Measurements from ENCODE around the gene PKD1L1. TPM values are rescaled to one million over a fixed set of nuclear protein-coding genes. Genes with fewer than 3 reads are reported as not detected.

The PKD1L1 gene
- total and polyA plus RNA-seq, 12 donors, result 0.11 to 1.0 (median 0.17) TPM; not detected in 1

DNA sequence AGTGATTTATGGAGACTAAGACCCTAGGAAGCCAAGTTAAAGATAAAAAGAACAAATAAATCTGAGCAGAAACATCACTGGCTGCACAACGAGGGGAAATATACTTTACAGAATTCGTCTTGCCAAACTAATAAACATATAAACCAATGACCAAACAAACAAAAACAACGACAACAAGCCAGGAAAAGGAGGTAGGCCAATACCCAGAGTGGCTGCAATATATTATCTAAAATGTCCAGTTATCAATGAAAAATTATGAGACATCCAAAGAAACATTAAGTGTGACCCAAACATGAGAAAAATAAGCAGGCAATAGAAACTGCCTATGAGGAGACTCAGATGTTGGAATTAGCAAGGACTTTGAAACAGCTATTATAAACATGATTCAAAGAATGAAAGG is 81.0 kb downstream of the PKD1L1 start:
- no peak for TF ChIP-seq POLR2A (IDR thresholded peaks at IDR 0.05)
- TF ChIP-seq, protein P1, sequence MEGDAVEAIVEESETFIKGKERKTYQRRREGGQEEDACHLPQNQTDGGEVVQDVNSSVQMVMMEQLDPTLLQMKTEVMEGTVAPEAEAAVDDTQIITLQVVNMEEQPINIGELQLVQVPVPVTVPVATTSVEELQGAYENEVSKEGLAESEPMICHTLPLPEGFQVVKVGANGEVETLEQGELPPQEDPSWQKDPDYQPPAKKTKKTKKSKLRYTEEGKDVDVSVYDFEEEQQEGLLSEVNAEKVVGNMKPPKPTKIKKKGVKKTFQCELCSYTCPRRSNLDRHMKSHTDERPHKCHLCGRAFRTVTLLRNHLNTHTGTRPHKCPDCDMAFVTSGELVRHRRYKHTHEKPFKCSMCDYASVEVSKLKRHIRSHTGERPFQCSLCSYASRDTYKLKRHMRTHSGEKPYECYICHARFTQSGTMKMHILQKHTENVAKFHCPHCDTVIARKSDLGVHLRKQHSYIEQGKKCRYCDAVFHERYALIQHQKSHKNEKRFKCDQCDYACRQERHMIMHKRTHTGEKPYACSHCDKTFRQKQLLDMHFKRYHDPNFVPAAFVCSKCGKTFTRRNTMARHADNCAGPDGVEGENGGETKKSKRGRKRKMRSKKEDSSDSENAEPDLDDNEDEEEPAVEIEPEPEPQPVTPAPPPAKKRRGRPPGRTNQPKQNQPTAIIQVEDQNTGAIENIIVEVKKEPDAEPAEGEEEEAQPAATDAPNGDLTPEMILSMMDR (IDR thresholded peaks at IDR 0.05), result no peak
- DNase-seq, result no peak
- no peaks in the 10 kb centered on the region for H3K4me1 ChIP-seq (replicated peaks in 1 of 2)
- WGBS, 4 donors, result 57 to 86% (median 78%) methylated on average over 3 of the region's 3 CpGs
- intact Hi-C loops (cut with DNase I), result no loop called here
- H3K4me3 ChIP-seq, result no peak overlapping the region
- no peaks in the 10 kb centered on the region for H3K9me3 ChIP-seq (replicated peaks in 1 of 3)
- no peak overlapping the region for H3K27ac ChIP-seq
- H3K27me3 ChIP-seq, result no peaks in the 10 kb centered on the region
- no peaks in the 10 kb centered on the region for H3K36me3 ChIP-seq (replicated peaks in 1 of 2)

- no peaks in the 10 kb centered on the region for H3K4me1 ChIP-seq (replicated peaks in 1 of 2)
- no peak overlapping the region for H3K4me3 ChIP-seq
- DNase-seq, result no peak
- H3K27me3 ChIP-seq, result no peaks in the 10 kb centered on the region
- no peak overlapping the region for H3K27ac ChIP-seq
- no peaks in the 10 kb centered on the region for H3K36me3 ChIP-seq (replicated peaks in 1 of 2)
- WGBS, 4 donors, result 67 to 82% (median 77%) methylated on average over 3 of the region's 3 CpGs
- H3K9me3 ChIP-seq (replicated peaks in 1 of 3), result no peaks in the 10 kb centered on the region
- TF ChIP-seq POLR2A (IDR thresholded peaks at IDR 0.05), result no peak
- TF ChIP-seq, protein P1 (IDR thresholded peaks at IDR 0.05), result no peak
- intact Hi-C loops (cut with DNase I), result no loop called here
Measured at GRCh38 chr7:47866120-47866519, 82.1 kb downstream of the PKD1L1 start.

DNA sequence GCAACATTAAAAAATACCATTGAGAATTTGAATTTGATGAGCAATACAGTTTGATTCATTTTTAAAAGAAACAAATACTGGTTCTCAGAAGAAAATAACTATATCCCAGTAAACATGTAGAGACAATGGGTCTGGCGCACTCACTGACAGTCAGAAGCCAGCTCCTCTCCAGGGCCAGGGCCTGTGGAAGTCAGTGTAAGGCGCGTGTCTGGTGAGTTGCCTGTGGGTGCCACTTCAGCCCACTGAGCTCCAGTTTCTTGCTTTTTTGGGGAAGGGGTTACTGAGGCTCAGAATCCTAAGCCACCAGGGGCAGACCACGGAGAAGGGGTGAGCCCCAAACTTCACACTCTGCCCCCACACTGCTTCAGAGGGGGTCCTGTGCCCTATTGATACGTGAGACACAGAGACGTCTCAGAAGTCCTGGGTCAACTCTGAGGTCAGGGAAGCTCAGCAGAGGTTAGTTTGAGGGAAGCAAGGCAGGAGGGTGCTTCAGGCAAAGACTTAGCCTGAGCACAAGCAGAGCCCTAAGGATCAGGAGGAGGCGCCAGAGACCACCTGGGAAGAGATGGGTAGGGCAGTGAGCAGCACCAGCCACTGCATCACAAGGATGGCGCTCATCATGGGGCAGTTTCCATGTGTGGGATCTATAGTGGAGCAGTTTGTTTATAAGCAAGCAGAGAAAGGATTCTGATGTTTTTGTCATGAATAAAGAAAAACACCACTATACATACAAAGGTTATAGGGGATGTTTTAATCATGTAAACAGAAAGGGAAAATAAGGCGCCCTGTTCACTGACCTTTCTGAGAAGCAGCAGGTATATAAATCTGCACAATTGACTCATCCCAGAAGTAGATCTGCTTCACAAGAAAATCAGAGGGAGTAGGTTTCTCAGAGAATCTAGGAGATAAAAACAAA is 95.7 kb downstream of the PKD1L1 start:
- Histone ChIP-seq H3K9me3 (replicated peaks in 1 of 3) (no peaks in the 10 kb centered on the region), H3K4me3 (no peak overlapping the region), H3K4me1 (replicated peaks in 1 of 2) (no peaks in the 10 kb centered on the region), H3K27ac (no peak overlapping the region), H3K36me3 (replicated peaks in 1 of 2) (no peaks in the 10 kb centered on the region), H3K27me3 (no peaks in the 10 kb centered on the region)
- intact Hi-C loops (cut with DNase I), result no loop called here
- TF ChIP-seq POLR2A (IDR thresholded peaks at IDR 0.05), result no peak
- TF ChIP-seq, protein P1 (IDR thresholded peaks at IDR 0.05), result no peak
- no peak for DNase-seq
- WGBS, 4 donors, result 84 to 93% (median 91%) methylated on average over 9 of the region's 9 CpGs

DNA sequence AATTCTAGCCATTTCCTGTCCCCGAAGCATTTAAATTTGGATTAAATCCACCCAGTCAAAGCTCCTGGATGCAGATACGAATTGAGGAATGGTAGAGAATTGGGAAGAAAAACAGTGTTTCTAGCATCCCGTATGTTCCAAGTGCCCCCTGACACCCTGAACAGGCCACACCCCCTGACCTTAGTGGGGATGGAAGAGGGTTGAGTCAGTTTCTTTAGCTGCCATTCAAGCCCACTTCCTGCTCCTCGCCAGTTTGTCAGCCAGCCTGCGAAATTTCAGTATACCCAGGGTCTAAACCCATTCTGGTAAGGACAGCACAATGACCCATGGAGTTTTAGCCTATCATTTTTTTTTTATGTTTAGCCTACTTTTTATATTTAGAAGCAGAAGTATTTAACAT is 101.1 kb downstream of the PKD1L1 start:
- DNase-seq, result no peak
- H3K27me3 ChIP-seq, result no peaks in the 10 kb centered on the region
- WGBS, 4 donors, result 68 to 81% (median 75%) methylated on average over 5 of the region's 5 CpGs
- H3K27ac ChIP-seq, result no peak overlapping the region
- intact Hi-C loops (cut with DNase I), result no loop called here
- peaks cover 0 to 5% of the 10 kb centered on the region in 2 donors for H3K4me1 ChIP-seq (replicated peaks in 1 of 2)
- H3K4me3 ChIP-seq, result no peak overlapping the region
- no peaks in the 10 kb centered on the region for H3K36me3 ChIP-seq (replicated peaks in 1 of 2)
- H3K9me3 ChIP-seq (replicated peaks in 1 of 3), result no peaks in the 10 kb centered on the region
- TF ChIP-seq, protein P1 (IDR thresholded peaks at IDR 0.05), result no peak
- TF ChIP-seq POLR2A (IDR thresholded peaks at IDR 0.05), result no peak

All from adrenal gland (tissue), 12 donors.